HG03025 (cell line): ENCODE results near the gene RNF121.

Experiments used
- ATAC-seq: cut with Tn5 transposase; IDR thresholded peaks from one replicate; pipeline ENCODE4 v1.9.1; 2021; ENCODE audit warnings: mild to moderate bottlenecking, moderate library complexity; ENCODE audit not compliant: unreplicated experiment, low FRiP score

The RNF121 gene

DNA sequence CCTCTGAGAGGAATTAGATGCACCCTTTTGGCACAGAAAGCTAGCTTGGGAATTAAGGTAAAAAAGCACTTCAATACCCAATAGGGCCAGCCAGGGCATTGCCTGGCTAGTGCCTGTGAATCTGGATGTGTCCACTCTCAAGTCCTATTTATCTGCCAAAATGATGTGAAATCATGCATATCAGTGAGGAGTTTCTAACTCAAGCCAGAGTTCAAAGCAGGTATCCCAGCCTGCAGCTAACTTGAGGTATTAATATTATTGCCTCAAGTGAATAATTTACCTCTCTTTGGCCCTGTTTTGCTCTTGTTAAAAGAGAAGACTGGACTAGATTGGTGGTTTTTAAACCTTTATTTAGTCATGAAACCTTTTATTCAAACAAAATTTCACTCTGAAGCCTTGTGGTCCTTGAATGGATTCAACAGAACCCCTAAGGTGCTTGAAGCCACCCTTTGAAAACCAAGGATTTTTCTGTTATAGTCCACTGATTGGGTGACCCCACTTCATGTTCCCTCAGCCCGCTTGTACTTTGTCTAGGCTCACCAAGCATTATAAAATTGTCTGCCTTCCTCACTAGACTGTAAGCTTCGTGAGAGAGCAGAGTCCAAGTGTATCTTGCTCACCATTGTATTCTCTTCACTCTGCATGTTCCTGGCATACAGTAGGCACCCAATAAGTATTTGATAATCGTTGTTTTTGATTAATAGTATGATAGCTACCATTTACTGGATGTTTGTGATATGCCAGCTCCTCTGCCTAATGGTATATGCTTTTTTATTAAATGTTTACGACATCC is 4.5 kb downstream of the RNF121 start:
- no peak for ATAC-seq

DNA sequence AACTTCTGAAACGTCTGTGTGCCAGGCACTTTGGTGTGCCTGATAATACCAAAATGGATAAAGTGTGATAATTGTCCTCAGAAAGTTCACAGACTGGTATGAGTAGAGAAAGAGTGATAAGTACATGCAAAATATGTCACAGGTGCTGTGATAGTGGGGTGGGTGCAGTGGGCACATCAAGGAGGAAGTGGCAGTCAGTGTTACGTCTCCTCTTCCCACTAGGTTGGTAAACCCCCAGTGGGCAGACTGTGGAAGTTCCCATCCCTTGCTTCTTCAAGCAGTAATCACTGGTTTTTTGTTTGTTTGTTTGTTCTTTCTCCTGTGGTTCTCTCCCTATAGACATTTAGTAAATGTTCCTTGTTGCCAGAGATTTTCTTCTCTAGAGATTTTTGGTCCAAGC is 5.4 kb downstream of the RNF121 start:
- ATAC-seq: no peak

DNA sequence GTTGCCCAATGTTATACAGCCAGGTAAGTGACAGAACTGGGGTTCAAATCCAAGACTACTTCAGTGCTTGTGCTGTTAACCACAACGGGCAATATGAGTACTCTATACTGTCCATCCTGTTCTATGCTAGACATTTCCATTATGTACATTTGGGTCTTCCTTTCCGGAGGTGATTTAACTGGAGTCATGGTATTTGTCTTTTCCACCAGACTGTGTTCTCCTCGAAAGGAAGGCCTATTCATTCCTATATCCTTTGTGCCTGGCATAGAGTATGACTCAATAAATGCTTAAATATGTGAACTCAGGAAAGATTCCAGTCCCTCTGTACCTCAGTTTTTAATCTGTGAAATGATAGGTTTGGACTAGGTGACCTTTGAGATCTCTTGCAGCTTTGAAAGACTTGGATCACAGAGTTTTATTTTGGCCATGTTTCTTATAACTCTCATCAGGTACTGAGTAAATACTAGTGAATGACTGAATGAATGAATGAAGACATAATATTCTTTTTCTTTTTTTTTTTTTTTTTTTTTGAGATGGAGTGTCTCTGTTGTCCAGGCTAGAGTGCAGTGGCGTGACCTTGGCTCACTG is 6.6 kb downstream of the RNF121 start:
- no peak for ATAC-seq

DNA sequence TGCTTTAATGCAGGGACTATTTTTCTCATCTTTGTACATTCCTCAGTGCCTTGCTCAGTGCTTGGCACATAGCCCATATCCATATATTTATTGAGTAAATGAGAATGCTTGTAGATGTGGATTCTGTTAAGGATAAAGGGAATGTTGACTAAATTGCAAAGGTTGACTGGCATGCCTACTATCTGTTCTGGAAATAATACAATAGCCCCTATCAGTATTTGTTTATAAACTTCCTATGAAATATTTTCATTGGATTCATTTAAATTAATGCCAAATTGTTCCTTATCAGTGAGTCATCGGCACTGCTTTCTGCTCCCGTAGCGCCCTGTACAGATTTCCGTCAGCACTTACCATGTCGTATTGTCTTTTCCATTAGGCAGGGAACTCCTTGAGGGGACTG is 8.0 kb downstream of the RNF121 start:
- ATAC-seq: no peak

DNA sequence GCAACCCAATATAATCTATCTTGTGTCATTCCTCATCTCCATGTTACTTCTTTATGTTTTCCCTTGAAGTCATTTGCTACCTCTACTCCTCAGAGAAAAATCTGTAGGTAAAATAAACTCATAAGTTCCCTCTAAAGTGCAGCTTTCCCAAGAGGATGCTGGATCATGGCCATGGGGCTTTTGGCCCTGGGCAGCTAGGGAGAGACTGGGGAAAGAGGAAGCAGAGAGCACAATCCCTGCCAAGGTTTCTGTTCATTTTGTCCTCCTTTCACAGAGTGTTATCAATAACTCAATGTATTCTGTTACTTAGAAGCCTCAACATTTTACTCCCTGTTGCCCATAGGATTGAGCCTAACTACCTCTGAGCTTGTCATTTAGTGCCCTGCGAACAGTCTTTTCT is 9.0 kb downstream of the RNF121 start:
- ATAC-seq: no peak

DNA sequence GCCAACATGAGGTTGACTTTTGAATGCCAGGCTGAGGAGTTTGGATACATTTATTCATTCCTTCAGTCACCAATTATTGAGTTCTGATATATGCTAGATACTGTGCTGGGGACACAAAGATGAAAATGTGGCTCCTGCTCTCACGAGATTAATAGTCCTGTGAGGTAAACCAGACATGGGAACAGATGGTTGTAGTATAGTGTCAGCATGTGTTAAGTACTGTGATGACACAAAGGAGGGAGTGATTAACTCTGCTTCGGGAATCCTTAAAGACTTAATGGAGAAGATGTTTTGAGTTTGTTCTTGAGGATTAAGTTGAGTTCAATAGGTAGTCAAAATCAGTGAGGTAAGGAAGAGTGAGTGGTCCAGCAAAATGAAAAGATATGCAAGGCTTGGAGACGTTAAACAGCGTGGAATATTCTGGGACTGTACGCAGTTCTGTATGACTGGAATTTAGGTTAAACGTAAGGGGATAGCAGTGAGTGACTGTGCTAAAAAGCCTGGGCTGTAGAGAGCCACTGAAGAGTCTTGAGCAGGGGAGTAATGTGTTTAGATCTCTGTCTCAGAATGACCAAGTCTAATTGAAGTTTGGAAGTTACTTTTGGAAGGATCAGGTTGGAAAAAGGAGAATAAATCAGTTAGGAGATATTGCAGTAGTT is 11.8 kb downstream of the RNF121 start:
- ATAC-seq: no peak

DNA sequence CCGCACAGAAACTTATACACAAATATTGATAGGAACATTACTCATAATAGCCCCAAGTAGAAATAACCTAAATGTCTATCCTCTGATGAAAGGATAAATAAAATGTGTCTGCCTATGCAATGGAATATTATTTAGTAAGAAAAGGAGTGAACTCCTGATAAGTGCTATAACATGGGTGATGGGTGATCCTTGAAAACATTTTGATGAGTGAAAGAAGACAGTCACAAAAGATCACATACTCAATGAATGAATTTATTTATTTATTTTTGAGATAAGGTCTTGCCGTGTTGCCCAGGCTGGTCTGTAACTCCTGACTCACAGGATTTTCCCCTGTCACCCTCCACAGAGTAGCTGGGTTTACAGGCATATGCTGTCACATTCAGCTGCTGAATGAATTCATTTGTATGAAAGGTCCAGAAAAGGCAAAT is 17.3 kb downstream of the RNF121 start:
- no peak for ATAC-seq

DNA sequence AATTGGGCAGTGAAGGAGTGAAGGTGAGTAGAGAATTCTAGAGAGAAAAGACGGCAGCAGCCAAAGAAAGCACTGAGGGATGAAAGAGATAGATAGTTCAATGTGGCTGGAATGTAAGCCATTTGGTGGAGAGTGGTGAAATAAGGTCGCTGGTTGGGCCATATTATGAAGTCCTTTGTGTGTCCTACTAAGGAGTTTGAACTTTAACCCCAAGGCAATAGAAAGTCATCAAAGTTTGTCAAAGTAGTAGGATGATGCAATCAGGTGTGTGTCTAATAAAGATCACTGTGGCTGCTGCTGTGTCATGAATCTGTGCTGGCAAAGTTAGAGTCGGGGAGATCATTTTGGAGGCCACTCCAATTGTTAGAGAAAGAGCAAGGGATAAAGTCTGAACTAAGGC is 18.7 kb downstream of the RNF121 start:
- ATAC-seq: no peak

DNA sequence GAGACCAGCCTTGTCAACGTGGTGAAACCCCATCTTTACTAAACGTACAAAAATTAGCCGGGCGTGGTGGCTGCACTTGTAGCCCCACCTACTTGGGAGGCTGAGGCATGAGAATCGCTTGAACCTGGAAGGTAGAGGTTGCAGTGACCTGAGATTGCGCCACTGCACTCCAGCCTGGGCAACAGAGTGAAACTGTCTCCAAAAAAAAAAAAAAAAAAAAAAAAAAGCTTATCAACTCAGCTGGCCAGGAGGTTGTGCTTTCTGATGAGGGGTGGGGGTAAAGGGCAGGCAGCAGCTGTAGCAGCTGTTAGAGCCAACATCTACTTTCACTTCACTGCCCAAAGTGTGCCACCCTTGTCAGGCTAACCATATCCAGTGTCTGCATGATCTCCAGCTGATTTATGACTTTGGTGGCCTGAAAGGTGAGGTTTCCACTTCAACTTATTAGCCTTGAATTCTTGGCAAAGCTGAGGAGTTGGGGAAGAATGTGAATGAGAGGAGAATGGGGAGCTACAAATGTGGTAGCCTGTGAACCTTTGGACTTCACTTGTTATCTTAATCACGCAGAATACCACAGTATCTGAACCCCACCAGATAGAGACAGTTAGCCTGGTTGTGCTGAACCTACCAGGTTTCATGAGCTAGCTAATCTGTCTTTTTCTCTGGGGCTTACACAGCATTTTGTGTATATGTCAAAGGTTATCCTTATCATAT is 19.6 kb downstream of the RNF121 start:
- no peak for ATAC-seq

DNA sequence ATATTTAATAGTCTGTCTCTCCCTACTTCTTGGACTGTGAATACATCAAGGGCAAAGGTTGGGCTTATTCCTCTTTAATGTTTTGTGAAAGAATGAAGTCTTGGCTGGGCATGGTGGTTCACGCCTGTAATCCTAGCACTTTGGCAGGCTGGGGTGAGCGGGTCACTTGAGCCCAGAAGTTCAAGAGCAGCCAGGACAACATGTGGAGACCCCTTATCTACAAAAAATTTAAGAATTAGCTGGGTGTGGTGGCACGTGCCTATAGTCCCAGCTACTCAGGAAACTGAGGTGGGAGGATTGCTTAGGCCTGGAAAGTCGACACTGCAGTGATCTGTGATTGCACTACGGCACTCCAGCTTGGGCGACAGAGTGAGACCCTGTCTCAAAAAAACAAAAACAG is 20.2 kb downstream of the RNF121 start:
- ATAC-seq: no peak

DNA sequence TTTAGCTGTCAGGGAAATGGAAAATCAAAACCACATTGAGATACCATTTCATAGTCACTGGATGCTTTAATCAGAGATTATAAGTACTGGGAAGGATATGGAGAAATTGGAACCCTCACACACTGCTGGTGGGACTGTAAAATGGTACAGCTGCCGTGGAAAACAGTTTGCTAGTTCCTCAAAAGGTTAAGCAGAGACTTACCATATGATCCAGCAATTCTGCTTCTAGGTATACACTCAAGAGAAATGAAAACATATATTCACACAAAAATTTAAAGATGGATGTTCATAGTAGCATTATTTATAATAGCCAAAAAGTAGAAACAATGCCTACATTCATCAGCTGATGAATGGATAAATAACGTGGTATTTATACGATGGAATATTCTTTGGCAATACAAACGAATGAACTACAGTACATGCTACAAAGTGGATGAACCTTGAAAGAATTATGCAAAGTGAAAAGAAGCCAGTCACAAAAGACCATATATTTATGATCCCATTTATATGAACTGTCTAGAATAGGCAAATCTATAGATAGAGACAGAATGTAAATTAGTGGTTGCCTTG is 23.0 kb downstream of the RNF121 start:
- ATAC-seq: no peak

DNA sequence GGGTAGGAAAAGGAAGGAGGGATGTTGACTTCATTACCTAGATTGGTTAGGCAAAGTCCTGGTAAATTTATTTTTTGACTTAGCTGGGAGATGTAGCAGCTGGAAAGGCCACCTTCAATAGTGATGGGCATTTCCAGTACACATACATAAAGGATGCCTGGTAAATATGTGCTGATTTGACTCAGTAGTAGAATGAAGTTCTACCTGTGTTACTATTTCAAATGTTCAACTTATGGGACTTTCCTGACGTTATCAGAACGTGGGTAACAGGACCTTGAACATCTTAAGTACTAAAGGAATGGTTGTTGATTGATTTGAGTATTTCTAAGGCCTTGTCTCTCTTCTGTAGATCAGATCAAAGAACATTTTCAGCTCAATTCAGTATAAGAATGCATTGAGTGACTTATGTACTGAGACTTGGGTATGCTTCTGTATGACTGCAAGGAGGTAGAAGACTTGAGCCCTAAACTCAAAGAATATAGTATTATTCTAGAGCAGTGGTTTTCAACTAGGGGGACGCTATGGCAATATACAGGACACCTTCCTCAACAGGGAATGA is 27.1 kb downstream of the RNF121 start:
- no peak for ATAC-seq

DNA sequence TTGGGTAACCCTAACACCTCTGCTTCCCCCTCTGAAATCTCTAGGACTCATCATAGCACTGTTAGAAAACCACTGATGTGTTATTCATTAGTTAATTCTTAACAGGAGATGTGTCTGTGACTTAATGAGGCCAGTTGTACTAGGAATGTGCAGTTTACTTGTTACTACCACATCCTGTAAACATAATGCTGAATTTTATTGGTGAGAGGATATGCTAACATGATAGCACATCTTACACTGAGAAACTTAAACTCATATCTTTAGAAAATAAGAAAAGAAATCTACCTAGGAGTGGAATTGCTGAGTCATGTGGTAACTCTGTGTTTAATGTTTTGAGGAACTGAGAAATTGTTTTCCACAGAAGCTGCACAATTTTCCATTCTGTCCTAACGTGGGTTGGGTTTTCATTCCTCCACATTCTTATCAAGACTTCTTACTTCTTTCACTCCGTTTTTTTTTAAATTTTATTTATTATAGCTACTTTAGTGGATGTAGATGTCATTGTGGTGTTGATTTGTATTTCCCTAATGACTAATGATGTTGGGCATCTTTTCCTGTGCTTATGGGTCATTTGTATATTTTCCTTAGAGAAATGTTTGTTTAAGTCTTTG is 33.7 kb downstream of the RNF121 start:
- ATAC-seq: no peak

DNA sequence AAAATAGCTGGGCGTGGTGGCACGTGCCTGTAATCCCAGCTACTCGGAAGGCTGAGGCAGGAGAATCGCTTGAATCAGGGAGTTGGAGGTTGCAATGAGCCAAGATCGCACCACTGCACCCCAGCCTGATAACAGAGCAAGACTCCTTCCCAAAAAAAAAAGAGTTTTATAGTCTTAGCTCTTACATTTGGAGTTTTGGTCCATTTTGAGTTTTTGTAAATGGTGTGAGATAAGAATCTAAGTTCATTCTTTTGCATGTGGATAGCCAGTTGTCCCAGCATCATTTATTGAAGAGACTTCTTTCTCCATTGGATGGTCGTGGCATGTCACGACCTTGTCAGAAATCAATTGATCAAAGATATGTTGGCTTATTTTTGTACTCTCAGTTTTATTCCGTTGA is 34.6 kb downstream of the RNF121 start:
- ATAC-seq: no peak

DNA sequence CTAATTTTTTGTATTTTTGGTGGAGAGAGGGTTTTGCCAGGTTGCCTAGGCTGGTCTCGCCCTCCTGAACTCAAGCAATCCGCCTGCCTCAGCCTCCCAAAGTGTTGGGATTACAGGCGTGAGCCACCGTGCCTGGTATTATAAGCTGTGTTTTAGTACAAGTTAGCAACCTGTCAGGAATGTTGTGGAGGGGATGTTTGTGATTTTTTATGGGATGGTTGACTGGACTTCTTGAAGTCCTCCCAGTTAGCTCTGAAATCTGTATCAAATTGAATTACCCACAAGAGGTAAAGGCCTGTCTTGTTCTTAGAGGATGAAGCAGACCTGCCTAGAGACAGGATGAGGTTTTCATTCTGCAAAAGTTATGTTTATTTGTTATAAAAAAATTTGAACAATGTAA is 35.8 kb downstream of the RNF121 start:
- ATAC-seq: no peak

DNA sequence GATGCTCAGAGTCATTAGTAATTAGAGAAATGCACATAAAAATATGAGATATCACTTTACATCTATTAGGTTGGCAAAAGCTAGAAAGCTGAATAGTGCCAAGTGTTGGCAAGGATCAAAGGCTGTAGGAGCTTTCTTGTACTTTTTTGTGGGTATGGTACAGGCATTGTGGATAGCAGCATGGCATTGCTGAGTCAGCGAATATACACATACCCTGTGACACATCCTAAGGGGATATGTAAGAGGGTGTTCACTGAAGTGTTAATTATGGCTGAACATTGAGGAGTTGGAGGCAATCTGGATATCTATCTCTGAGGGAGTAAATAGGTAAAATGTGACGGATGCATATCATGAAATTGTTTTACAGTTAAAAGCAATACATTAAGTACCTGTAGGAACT is 42.8 kb downstream of the RNF121 start:
- no peak for ATAC-seq

DNA sequence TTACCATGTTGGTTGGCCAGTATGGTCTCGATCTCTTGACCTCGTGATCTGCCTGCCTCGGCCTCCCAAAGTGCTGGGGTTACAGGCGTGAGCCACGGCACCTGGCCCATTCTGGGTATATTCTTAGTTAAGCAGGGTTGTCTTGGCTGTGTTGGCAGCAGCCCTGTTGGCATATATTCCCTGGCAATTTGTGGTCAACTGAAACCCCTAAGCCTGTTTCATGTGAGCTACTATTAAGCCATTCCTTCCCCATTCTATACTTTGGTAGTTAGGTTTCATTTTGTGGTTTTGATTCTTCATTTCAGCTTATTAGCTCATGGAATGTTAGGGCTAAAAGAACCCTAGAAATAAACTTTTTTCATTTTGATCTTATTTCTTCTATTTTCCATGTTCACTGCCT is 47.7 kb downstream of the RNF121 start:
- no peak for ATAC-seq

DNA sequence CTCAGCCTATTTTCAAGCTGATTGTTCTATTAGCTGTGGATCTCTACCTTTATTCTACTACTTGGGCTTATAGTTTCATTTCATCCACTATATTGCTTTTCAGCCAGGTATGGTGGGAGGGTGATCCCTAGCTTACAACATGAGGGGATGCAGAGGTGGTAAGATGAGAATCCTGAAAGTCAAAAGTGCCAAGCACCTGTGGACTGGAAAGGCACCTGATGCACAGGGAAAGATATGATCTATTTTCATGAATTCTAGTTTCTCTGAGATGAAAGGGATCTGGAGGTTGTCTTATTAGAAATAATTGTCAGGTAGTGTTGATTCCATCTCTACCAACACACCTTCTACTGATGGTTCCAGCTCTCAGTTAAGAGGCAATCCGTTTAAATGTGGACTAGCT is 48.2 kb downstream of the RNF121 start:
- no peak for ATAC-seq

DNA sequence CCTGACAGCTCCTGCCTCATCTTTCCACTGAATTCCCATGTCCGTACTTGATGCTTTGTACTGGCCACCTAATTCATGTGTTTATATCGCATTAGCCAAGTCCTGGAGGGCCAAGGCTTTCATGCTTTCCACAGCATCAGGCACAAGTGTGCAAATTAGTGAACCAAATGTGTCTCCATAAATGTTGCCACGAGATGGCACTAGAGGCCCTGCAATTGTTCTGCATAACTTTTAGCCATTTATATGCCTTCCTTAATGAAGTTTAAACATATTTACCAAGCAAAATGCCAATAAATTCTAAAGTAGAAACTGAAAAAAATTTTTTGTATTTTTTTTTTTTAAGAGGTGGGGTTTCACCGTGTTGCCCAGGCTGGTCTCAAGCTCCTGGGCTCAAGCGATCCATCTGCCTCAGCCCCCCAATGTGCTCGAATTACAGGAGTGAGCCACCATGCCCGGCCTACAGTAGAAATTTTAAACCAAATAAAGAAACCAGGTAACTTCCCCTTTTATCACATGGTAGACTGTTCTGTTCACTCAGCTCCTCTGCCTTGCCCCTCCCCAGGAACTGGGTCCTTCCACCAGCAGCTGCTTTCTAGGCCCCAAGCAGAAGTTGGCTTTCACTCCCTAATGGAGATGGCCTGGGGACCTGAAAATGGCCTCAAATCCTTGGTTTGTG is 49.0 kb downstream of the RNF121 start:
- no peak for ATAC-seq

DNA sequence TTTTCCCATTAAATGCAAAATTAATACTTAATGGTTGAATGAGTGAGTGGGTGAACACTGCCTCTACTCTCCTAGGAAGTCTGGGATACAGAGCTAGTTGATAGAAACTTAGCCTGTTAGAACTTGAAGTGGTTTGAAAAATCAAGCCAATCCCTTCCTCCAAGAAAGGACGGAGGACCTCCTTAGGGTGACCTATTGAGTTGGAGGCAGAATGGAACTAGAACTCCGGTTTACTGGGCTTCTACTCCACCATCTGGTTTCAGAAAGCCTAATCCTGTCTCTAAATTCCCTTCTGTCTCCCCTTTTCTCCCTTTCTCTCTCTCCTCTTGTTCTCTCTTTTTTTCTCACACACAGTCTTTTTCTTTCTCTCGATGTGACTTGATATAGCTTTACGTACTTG is 50.2 kb downstream of the RNF121 start:
- no peak for ATAC-seq
